ENCODE results near the gene SNRNP48.
A peak's percentile ranks its signal among the peaks of the same experiment; 100 is the strongest.

Gene SNRNP48

DNA sequence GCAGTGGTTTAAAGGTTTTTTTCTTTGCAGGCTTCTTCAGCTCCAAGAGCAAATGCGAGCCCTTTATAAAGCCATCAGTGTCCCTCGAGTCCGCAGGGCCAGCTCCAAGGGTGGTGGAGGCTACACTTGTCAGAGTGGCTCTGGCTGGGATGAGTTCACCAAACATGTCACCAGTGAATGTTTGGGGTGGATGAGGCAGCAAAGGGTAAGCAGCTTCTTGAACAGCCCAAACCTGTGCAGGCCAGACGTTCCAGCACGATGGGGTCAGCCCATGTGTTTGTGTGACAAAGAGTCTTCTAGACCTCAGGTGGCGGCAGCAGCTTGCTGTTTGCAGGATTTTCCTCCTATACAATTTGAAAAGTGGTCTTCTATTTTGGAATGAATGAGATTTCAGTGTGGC lies 30.8 kb upstream of the SNRNP48 start:
- DNase-seq (ENCODE audit: low read depth) = no peak

DNA sequence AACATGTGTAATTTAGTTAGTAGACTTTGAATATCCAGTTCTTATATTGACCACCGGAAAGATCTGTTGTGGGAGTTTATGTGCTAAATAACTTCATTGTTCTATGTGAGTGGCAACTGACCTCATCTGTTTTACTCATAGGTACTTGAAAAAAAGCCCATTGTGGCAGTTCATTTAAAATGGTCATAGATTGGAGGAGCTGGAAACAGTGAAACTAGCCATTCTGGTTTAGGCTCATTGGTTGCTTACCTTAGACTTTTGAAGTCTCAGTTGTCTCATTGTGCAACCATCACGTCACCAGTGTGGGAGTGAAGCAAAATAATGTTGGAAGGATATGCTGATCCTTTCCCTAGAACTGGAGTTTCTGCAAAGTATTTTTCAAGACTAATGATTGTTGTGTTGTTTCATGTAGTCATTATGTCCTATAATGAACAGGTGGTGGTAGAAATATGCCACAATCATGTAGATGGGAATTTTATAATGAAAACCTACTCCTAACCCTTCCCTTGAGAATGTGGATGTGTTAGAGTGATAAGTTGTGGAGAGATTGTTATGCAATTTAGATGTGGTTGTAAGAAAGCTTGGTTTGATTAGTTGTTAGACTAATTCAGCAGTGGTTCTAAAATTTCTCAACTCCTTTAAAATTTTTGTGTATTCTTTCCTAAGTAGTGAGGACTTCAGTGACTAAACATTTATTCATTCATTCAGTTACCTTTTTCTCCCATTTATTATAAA lies 30.2 kb upstream of the SNRNP48 start:
- no peak for DNase-seq (ENCODE audit: low read depth)

DNA sequence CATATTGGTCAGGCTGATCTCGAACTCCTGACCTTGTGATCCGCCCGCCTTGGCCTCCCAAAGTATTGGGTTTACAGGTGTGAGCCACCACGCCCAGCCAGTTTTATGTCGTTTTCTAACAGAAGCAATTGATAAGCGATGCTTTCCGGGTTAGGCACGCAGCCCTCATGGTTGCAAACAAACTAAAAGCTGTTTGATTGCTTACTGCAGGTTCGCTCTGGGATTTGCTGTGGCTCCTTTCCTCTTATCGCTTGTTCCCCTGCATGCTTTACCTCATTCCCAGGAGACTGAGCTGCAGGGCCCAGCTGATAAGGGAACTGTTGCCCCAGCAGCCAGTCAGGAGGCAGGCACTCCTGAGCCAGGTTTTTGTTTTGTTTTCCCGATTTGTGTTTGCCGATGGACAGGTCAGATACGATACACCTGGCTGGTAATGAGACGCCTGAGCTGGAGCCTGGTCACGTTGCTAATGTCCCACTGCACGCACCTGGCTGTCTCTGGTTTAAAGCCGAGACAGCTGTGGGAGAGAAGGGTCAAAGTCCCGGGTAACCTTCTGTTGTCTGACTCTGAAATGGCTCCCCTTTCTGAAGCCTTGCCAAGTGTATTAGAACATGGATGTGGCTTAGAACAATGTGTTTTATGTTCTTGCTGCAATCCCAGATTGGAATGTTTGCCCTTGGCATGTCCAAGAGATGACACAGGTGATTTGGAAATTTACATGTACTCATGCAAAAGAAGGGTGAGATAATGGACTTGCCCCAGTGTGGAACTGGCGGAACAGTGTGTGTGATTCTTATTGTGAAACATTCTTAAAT lies 28.6 kb upstream of the SNRNP48 start:
- no peak for DNase-seq (ENCODE audit: low read depth)

DNA sequence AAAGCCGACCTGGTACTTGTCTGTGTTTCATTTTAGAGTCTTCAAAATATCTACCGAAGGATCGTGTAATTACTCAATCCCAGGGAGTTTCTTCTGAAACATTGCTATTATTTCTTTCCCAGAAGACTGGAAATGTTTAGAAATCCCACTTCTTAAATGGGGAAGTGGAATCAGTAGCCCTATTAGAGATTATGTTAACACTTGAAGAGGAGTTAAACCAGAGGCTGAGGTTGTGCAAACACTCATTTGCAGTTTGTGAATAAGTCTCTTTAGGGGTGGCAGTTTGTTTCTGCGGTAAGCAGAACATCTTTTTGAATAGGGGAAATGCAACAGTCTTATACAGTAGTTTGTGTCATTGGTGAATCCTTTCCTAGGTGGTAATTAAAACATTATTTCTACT lies 27.2 kb upstream of the SNRNP48 start:
- no peak for DNase-seq (ENCODE audit: low read depth)

DNA sequence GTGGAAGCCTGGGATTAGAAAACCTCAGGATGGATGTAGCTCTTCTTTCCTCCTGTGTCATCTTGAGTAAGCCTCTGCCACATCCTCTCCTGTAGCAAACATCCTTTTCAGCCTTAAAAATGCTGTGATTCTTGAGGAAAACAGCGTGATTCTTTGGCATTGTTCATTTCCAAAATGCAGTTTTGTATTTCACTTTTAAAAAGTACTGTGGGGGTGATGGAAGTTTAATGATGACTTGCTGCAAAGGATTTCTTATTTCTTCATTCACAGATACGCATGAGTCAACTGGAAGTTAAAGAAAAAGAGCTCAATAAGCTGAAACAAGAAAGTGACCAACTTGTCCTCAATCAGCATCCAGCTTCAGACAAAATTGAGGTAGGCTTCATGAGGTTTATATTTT lies 23.9 kb upstream of the SNRNP48 start:
- DNase-seq (ENCODE audit: low read depth) = no peak

DNA sequence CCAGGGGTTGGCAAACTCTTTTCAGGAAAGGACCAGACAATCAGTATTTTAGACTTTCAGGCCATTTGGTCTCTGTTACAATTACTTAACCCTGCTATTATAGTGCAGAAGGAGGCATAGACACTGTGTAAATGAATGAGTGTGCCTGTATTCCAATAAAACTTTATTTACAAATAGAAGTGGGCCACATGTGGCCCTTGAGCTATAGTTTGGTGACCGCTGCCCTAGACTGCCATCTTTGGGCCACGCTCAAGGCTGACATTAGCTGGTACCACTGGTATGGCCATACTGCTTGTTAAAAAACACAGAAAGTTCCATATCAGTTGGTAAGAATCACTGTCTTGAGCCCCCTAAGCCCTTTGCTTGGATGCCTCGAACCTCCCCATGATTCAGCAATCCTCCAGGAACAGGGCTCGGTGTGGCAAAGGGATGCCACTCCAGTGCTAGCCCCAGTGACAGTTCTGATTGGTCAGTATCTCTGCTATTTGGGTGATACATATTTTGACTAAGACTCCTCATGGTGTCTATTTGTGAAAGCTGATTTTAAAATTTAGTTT lies 23.3 kb upstream of the SNRNP48 start:
- no peak for DNase-seq (ENCODE audit: low read depth)

DNA sequence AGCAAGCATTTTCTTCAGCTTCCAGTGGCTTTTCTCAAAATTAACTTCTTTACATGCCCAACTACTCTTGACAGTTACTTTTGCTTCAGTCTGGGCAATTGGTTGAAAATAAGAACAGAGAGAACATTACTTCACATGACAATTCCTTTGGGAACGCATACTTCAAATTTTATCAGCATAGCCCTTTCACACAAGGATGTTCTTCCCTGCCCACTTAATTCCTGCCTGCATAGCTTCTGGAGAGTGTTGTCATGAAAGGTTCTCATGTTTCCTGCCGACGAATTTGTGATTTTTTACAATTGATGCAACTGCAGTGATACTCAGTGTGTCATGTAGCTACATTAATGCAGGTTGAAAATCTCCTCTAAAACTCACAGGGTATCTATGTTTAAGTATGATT lies 22.0 kb upstream of the SNRNP48 start:
- DNase-seq (ENCODE audit: low read depth) = peak; percentile 35

DNA sequence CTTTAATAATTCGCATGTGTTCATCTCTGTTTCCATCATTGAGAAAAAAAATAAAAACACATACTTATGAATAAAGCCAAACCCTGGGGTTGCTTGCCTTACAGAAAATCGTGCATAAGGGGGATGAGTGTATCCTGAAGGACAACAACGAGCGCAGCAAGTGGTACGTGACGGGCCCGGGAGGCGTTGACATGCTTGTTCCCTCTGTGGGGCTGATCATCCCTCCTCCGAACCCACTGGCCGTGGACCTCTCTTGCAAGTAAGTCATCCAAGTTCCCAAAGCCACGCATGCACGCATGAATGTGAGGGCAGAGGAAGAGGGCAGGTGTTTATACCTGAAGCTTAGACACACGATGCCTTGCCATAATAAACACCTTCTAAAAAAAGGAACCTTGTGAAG lies 20.9 kb upstream of the SNRNP48 start:
- no peak for DNase-seq (ENCODE audit: low read depth)

DNA sequence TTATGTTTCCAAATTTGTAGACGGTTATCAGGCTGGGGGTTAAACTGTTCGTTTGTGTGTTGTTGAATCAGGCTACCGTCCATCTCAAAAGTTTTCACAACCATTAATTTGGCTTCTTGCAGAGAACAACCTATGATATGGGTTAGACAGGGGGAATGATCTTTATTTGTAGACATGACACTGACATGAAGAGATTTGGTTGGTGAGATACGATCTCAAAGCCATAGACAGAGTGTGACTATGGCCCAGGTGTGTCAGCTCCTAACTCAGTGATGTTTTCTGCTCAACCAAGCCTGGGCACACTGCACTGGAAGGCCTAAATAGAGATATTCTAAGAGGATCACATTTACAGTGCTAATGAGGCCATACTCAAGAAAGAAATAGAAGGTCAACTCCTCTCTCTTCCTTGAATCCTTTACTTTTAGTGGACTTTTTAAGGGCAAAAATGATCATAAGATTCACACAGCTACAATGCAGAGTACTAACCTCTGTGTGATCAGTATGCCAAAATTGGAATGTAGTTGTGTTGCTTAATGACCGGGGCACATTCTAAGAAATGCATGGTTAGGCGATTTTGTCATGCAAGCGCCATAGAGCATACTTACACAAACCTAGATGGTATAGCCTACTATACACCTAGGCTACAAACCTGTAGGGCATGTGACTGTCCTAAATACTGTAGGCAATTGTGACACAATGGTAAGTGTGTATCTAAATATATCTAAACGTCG lies 17.6 kb upstream of the SNRNP48 start:
- DNase-seq (ENCODE audit: low read depth) = no peak

DNA sequence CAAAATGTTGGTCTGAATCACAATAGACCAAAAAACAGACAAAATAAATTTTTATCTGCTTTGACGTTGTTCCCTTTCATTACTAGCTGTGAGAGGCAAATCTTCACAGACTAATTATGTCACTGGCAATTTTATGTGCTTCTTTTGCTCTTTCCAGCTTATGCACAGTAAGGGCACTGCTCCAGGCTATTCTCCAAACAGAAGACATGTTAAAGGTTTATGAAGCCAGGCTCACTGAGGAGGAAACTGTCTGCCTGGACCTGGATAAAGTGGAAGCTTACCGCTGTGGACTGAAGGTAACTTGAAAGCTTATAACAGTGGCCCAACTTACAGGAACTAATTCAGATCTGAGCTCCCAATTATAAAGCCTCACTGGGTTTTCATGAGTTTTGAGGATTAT lies 15.5 kb upstream of the SNRNP48 start:
- no peak for DNase-seq (ENCODE audit: low read depth)

DNA sequence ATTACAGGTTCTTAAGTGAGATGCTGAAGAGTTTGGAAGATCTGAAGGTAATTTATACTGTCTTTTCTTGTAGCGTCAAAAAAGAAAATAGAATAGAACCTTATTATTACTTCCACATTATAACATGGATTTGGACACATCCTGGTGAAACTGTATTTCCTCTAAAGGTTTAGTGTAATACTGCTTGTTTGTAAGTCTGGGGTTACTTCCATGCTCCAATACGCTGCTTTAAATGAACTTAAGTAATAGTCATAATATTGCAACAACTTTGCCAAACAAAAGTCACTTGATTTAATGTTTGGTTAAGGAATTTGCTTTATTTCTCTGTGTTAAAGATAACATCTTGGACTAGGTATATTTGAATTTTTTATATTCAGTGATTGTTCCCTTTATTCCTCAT lies 11.5 kb upstream of the SNRNP48 start:
- DNase-seq (ENCODE audit: low read depth) = no peak

DNA sequence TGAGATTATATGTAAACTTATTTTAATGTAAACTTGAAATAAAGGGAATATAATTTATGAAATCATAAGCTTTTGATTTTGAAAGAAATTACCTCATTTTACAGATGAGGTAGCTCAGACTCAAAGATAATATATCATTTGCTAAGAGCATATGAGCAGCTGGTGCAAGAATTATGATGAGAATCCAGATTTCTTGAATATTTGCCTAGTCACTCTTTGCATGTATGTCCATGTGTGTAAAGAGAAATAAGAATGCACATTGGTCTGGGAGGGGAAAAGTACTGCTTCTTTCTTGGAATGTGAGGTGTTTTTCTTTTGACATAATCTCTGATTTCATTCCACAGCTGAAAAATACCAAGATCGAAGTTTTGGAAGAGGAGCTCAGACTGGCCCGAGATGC lies 11.1 kb upstream of the SNRNP48 start:
- DNase-seq (ENCODE audit: low read depth) = no peak

DNA sequence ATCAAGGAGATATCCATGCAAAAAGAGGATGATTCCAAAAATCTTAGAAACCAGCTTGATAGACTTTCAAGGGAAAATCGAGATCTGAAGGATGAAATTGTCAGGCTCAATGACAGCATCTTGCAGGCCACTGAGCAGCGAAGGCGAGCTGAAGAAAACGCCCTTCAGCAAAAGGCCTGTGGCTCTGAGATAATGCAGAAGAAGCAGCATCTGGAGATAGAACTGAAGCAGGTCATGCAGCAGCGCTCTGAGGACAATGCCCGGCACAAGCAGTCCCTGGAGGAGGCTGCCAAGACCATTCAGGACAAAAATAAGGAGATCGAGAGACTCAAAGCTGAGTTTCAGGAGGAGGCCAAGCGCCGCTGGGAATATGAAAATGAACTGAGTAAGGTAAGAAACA lies 10.1 kb upstream of the SNRNP48 start:
- no peak for DNase-seq (ENCODE audit: low read depth)

DNA sequence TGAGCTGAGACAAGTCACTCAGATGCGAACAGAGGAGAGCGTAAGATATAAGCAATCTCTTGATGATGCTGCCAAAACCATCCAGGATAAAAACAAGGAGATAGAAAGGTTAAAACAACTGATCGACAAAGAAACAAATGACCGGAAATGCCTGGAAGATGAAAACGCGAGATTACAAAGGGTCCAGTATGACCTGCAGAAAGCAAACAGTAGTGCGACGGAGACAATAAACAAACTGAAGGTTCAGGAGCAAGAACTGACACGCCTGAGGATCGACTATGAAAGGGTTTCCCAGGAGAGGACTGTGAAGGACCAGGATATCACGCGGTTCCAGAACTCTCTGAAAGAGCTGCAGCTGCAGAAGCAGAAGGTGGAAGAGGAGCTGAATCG lies 9.5 kb upstream of the SNRNP48 start:
- DNase-seq (ENCODE audit: low read depth) = no peak

DNA sequence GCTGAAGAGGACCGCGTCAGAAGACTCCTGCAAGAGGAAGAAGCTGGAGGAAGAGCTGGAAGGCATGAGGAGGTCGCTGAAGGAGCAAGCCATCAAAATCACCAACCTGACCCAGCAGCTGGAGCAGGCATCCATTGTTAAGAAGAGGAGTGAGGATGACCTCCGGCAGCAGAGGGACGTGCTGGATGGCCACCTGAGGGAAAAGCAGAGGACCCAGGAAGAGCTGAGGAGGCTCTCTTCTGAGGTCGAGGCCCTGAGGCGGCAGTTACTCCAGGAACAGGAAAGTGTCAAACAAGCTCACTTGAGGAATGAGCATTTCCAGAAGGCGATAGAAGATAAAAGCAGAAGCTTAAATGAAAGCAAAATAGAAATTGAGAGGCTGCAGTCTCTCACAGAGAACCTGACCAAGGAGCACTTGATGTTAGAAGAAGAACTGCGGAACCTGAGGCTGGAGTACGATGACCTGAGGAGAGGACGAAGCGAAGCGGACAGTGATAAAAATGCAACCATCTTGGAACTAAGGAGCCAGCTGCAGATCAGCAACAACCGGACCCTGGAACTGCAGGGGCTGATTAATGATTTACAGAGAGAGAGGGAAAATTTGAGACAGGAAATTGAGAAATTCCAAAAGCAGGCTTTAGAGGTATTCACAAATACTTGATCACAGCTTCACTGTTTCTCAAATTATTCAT lies 8.9 kb upstream of the SNRNP48 start:
- DNase-seq (ENCODE audit: low read depth) = no peak

DNA sequence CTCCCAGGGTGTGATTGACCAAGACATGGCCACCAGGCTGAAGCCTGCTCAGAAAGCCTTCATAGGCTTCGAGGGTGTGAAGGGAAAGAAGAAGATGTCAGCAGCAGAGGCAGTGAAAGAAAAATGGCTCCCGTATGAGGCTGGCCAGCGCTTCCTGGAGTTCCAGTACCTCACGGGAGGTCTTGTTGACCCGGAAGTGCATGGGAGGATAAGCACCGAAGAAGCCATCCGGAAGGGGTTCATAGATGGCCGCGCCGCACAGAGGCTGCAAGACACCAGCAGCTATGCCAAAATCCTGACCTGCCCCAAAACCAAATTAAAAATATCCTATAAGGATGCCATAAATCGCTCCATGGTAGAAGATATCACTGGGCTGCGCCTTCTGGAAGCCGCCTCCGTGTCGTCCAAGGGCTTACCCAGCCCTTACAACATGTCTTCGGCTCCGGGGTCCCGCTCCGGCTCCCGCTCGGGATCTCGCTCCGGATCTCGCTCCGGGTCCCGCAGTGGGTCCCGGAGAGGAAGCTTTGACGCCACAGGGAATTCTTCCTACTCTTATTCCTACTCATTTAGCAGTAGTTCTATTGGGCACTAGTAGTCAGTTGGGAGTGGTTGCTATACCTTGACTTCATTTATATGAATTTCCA lies 4.6 kb upstream of the SNRNP48 start:
- DNase-seq (ENCODE audit: low read depth) = no peak

DNA sequence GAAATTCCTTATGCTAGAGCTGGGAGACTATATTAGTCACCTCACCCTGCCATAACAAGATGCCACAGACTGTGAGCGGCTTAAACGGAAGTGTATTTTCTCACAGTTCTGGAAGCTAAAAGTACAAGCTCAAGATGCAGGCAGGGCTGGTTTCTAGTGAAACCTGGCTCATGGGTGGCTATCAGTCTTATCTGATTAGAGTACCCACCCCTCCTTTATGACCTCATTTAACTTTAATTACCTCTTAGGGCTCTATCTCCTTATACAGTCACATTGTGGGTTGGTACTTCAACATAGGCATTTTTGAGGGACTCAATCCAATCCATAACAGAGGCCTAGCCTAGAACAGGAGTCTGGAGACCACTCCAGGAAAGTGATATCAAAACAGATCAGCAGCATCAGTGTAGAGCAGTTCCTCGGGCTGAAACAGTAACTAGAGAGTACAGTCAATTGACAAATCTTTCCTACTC lies 2.3 kb upstream of the SNRNP48 start:
- DNase-seq (ENCODE audit: low read depth) = peak; percentile 19

DNA sequence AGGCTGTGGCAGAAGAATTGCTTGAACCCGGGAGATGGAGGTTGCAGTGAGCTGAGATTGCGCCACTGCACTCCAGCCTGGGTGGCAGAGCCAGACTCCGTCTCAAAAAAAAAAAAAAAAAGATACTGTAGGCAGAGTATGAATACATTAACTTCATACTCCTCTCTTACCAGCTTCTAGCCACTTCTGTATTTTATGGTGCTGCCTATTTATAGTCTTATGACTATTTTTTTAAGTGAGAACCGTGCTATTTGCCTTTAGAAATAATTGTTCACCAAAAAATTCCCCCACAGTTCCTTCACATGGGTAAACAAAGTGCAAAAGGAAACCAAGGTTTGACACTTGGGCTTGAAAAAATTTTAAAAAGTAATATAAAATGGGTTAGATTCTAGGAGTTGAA lies 1.5 kb upstream of the SNRNP48 start:
- DNase-seq (ENCODE audit: low read depth) = no peak

DNA sequence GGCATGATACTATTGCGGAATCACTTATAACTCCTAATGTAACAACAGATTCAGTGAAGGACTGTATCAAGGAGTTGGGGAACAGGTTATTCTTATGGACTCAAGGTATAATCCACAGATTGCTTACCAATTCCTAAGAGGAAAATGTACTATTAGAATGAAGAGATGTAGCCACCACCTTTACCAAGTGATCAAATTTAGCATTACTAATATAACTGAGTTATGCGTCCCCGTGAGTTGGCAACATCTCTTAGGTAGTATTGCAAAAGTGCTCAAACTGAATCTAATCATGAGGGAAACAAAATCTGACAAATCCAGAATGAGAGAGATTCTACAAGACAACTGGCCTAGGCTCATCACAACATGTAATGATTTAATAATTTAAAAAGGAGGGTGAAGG lies 777 bp upstream of the SNRNP48 start:
- no peak for DNase-seq (ENCODE audit: low read depth)

DNA sequence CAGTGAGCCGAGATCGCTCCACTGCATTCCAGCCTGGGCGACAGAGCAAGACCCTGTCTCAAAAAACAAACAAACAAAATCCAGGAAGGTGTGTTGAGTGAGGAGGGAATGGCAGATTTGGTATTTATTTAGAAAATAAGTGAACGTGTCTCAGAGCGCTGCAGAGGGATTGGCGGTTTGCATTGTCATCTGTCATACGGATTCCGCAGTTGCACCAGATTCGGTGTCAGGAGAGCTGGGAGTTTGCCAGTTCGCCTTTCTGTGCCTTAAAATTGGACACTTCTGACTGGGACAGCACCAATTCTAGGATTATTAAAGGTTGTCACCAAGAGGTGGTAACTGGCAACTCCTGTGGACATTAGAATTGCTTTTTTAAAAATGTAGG lies 912 bp downstream of the SNRNP48 start:
- DNase-seq (ENCODE audit: low read depth) = no peak

DNA sequence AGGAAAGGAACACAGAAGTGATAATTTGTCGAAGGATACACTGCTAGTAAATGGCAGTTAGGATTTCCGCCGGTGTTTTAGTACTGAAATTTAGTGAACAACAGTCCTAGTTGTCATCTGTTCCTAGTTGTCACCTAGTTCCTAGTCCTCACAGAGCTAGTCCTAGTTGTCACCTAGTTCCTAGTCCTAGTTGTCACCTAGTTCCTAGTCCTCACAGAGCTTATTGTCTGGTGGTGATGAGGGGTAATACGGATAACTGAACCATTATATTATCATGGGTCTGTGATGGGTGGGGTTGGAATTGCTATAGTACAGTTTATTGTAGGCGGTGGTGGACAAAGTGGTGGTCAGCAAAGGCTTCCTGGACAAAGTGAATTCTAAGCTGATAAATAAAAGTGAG lies 1.8 kb downstream of the SNRNP48 start:
- no peak for DNase-seq (ENCODE audit: low read depth)

DNA sequence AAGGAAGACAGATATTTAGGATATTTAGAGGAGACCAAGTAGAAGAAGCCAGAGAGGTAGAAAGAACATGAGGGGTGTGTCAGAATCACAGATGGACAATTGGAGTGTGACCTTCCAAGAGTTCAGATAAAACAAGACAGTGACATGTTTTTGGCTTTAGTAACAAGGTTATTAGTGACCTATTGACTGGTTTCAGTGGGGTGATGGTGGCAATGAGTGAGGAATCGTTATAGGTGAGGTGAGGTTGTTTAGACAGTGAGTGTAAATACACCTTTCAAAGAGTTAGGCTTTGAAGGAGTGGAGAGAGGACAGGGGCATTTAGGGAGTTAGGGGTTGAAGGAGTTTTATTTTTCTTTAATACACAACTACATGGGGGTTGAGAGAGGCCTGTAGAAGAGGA lies 3.2 kb downstream of the SNRNP48 start:
- DNase-seq (ENCODE audit: low read depth) = no peak

Data from non-pigmented ciliary epithelial cell (primary cell).